Renal pelvis (tissue), 4 donors: ENCODE data around the gene HECTD4. TPM values are rescaled to one million over a fixed set of nuclear protein-coding genes. Genes with fewer than 3 reads are reported as not detected.
"Not testable (repeated sequence)": the region's sequence is repeated elsewhere in the genome, so short reads cannot be mapped to it uniquely, and the experiment has no call there.

ENCODE experiments used
- DNase-seq: peaks from one replicate; pipeline ENCODE4 v3.0.0-alpha.2; 2013
- polyA plus RNA-seq, 3 donors: library from polyadenylated mRNA; unstranded; fragments of 120-200 nt; gene quantifications; one replicate each; pipeline ENCODE4 v1.2.1, GENCODE V29; 2013; ENCODE audit not compliant: insufficient read length in 3 of 3

HECTD4 gene
- polyA plus RNA-seq, 3 donors = 39.4 to 66.7 (median 63.8) TPM

DNA sequence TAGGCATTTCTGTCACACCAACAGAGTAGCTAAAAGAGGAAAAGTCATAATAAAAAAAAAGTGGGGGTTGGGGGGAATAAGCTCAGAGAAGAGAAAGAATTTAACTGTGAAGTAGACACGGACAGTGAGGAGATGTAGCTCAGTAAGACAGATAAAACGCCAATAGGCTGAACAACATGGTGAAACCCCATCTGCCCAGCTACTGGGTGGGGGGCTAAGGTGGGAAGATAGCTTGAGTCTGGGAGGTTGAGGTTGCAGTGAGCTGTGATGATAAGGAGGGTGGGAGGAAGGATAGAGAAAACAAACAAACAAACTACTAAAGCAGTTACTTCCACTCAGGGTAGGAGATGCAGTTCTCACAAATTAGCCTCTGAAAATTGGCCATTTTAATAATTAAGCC, 25.0 kb downstream of the HECTD4 start:
- no peak for DNase-seq

DNA sequence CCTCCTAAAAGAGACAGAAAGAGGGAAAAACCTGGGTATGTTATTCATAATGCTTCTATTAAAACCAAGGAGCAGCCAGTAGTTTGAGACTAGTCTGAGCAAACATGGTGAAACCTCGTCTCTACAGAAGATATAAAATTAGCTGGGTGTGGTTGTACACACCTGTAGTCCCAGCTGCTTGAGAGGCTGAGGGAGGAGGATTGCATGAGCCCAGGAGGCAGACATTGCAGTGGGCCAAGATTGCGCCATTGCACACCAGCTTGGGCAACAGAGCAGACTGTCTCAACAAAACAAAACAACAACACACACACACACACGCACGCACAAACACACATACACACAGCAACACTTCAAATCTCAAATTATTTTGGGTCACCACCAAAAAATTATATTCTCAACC, 27.8 kb downstream of the HECTD4 start:
- no peak for DNase-seq

DNA sequence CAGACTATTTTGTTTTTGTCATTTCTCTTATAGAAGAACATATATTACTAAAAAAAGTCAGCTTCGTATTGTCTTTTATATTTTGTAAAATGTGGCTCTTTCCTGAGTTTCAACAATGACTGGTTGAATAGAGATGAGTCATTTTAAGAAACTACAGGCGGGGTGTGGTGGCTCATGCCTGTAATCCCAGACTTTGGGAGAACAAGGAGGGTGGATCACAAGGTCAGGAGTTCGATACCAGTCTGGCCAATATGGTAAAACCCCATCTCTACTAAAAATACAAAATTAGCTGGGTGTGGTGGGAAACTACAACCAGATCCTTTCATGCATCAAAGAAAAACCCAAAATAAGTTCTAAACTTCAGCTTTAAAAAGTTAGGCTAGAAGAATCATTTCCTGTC, 28.8 kb downstream of the HECTD4 start:
- DNase-seq = no peak

DNA sequence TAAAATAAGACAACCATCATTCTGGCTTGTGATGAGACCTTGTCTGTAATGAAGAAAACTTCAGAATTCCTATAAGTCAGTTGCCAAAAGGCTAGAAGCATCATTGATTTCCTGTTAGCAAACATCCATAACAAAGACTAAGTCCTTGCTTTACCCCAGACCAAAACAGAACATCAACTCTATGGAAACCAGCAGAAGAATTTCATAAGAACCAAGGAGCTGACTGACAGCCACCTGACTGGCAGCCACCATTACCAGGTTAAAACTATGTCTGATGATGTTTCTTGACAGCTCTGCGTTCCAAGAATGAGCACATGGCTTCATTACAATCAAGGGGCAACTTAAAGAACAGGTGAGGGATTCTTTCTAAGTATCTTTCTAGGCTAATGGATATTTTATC, 29.3 kb downstream of the HECTD4 start:
- DNase-seq = no peak

DNA sequence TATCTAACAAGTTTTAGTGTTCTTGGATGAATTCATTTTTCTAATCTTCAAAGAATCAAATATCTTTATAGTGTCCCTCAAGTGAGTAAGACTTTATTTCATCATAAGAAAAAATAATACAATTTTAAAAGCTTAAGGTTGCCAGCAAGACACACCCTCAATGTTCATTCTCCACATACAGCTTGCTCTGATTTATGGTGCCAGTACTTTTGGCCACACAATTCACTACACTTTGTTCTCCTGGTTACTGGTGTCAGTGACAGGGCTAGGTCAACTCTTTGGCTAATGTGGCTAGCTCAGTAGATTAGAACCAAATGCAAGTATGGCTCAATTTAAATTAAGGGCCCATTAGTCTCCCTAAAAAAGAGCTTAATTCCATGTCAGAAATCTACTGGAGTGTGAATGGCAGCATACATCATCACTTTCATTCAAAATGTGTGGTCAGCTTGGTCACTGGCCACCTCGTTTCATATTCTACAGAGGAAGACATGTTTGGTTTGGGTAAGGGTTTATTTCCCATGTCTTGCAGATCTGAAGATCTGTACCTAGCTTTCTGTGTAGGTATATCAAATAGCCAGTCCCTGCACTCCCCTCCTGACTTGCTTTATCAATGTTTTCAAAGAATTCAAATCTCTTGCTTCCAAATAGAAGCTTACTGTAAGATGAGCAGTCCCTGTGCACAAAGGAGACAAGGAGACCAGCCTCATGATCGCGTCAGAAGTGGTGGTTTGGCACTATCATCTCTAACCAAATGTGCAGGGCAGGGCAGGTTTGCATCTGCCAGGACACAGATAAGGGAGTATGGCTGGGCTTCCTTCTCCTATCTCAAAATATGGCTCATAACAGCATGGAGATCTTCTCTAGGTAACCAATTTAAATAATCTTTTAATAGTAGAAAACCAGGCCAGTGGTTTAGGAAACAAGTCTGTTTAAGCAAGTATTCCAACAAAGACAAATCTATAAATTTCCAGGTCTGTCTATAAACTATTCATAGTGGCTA, 31.3 kb downstream of the HECTD4 start:
- DNase-seq = no peak

DNA sequence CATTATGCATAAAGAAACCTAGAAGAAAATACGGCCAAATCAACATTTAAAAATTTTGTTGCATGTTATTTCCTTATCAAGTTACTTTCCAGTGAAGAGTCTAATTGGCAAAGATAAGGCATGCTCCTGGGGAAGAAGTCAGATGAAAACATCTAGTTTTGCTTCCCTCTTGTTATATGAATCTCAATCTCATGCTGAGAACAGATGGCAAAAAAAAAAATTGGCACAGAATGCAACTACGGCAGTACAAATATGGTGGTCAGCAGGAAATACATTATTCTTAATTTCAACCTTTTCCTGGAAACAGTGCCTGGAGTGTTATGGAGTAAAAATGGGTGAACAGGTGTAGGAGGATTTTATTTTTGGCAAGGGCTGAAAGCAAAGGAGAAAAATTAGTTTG, 32.8 kb downstream of the HECTD4 start:
- DNase-seq = no peak

DNA sequence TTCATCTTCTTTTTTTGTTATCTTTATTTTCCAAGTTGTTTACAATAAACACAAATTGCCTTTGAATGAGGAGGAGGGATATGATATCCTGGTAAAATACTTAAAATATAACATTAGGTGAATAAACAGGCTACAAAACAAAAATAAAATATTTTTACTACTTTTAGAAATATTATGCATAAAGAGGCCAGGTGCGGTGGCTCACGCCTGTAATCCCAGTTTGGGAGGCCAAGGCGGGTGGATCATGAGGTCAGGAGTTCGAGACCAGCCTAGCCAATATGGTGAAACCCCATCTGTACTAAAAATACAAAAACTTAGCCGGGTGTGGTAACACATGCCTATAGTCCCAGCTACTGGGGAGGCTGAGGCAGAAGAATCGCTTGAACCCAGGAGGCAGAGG, 33.3 kb downstream of the HECTD4 start:
- not testable (repeated sequence) for DNase-seq

DNA sequence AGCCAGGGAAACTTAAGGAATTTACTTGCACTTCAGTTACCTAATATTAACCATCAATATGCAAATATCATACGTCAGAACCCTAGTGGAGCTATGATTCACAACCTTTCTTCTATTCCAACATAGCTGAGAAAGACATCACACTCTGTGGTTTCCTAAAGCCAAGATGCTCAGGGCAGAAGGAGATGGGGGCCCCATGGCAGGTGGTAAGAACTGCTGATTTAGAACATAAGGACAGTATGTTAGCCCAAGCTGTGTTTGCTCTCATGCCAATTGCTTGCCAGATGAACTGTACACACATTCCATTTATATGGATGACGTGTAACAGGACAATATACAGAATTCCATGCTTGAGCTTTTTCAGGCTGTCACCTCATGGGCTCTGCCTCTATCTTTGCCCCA, 34.6 kb downstream of the HECTD4 start:
- DNase-seq = no peak

DNA sequence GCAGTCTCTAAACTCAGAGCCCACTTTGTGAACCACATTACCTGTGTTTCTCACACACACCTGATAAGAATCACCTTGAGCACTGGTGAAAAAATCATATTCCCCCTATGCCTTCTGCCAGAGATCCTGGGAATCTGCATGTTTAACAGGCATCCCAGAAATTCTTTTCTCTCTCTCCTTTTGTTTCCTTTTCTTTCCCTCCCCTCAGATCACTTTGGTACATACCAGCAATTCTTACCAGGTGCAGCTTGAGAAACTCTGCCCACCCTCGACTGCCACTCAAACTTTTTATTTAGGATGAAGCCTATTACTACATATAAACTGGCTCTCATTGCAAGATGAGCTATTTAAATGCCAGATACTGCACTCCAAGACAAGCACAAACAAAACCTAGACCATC, 36.0 kb downstream of the HECTD4 start:
- DNase-seq = no peak

DNA sequence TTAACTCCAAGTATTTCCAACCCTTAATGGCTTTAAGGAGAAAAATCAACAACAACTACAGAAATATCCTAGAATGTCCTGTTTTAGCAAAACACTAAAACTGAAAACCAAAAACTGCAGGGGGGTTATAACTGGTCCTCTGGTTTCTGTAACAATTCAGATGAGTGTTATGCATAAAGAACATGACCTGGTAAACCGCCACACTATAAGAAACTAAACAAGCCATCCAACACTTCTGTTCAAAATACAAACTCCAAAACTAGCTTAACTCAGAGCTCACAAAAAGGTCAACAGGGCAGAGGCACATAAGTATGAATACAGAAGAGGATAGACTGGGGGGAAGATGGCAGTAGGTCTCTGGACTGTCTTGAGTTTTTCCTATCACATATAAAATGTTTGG, 38.0 kb downstream of the HECTD4 start:
- no peak for DNase-seq

DNA sequence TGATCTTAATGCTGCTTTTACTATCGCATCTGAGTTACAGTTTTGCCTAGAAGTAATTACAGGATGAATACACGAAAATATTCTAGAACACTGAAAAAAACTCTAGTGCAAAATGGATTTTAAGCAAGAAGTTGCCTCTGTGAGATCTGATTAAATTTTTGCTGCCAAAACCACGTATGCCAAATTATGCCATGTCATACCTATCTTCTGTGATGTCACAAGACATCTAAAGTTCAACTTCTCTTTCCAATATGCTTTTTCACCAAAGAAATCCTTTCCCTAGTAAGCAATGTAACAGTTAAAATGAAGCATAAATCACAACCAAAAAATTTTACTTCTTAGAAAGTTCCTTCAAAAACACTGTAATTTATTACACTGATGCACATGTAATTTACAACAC, 39.6 kb downstream of the HECTD4 start:
- no peak for DNase-seq

DNA sequence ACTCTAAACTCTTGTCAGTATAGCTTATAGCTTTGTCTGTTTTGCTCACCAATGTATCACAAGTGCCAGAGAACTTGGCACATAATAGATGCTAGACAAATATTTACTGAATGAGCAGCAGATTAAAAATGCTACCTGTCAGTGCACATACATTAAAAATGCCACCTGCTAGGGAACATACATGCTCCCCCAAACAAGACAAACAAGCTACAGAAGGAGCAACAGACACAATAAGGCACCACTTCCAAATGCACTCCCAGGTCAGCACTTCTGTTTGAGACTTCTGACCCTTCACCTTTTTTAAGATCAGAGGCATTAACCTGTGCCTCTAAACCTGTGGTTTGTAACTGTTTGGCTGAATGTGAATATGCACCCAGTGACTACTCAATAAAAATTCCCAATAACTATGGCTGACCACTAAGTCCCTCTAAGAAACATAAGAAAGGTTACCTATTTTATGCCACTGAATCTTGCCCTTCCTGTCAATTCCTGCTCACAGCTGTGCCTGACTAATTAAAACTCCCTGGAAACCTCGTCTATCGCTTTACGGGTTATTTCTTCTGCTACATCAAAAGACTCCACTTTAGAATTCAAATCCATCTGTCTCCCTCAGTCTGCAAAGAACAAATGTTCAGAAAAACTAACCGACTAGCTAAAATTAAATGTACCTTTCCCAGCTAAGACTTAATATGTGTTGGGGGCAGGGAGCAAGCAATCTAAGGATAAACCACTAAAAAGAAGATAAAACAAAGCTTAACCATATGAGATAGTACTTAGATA, 41.0 kb downstream of the HECTD4 start:
- DNase-seq = no peak

DNA sequence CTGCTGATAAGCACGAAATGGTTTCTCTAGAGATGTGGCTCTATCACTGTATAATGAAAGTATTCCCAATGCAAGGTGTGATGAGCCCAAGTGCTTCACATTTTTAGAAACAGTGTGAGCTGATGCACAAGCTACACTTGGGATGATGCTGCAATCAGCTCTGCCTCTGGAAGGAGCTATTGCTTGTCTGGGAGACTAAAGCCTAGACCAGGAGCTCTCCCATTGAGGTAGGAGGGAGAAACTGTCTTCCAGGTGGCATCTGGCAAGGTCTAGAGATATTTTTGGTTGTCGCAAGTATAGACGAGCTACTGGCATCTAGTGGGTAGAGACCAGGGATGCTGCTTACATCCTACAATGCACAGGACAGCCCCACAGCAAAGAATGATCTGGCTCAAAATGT, 42.0 kb downstream of the HECTD4 start:
- DNase-seq = no peak

DNA sequence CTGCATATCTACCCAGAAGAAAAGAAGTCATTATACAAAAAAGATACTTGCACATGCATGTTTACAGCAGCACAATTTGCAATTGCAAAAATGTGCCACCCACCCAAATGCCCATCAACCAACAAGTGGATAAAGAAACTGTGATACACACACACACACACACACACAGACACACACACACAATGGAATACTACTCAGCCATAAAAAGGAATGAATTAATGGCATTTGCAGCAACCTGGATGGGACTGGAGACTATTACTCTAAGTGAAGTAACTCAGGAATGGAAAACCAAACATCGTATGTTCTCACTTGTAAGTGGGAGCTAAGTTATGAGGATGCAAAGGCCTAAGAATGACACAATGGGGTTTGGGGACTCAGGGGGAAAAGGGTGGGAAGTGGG, 47.2 kb downstream of the HECTD4 start:
- DNase-seq = not testable (repeated sequence)

DNA sequence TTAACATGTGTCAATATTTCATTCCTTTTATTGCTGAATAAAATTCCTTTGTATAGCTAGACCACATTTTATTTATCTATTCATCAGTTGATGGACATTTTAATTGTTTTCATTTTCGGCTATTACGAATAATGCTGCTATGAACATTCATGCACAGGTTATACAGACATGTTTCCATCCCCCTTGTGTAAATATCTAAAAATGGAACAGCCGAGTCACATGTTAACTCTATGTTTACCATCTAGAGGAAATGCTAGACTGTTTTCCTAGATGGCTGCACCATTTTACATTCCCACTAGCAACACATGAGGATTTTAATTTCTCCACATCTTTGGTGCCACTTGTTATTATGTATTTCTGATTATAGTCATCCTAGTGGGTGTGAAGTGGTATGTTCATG, 49.2 kb downstream of the HECTD4 start:
- no peak for DNase-seq

DNA sequence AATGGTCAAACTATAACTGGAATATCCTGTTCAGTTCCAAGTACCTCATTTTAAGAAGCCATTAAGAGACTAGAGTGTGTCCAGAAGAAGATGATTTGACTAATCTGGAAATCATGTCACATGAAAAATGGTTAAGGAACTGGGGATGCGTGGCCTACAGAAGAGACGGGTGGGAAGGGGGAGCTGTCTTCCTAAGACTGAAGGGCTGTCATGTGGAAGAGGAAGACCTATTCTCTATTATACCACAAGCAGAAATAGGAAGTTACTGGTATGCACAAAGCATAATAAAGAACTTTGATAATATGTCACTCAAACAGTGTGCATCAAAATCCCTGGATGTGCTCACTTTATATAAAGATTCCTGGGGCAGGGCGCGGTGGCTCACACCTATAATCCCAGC, 50.3 kb downstream of the HECTD4 start:
- DNase-seq = no peak

DNA sequence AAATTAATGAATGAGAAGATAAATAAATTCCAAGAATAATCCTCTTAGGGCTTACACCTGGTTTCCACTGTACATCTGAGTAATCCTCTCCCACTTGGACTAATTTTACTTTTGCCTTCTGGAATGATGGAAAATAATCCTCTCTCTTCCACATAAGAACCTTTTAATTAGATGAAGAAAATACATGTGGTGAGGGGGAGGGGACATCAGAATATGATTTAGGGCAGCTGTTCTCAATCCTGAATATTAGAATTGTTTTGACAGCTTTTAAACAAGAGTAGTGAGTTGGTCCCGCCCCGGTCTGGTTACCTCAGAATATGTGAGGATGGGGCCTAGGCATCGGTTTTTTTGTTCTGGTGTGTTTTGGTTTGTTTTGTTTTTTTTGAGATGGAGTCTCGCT, 51.5 kb downstream of the HECTD4 start:
- DNase-seq = no peak

DNA sequence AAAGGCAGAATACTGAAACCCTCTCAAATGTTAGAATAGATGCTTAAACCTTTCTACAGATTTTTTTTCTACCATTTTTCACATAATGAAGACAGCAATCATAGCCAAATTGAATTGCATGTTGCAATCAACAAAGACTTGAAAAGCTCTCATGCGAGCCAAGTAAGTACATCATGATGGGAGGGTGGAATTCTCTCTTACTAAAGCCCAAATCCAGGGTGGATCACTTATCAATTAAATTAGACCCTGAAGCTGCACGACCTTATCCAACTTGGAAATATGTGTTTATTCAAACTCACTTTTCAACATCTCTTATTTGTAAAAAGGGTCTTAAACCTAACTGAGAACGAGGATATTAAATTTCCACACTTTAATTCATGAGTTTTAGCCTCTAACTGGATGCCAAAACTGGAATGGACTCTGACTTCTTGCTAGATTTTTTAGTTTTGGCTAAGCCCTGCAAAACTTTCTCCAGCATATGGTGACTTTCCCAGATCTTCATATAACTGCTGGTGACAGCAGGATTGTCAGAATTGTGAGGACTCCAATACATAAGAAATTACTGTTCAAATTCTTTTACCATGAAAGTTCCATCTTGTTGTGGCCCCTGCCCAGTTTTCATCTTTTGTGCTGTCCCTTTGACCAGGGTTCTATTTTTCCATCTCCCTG, 53.6 kb downstream of the HECTD4 start:
- DNase-seq = no peak

DNA sequence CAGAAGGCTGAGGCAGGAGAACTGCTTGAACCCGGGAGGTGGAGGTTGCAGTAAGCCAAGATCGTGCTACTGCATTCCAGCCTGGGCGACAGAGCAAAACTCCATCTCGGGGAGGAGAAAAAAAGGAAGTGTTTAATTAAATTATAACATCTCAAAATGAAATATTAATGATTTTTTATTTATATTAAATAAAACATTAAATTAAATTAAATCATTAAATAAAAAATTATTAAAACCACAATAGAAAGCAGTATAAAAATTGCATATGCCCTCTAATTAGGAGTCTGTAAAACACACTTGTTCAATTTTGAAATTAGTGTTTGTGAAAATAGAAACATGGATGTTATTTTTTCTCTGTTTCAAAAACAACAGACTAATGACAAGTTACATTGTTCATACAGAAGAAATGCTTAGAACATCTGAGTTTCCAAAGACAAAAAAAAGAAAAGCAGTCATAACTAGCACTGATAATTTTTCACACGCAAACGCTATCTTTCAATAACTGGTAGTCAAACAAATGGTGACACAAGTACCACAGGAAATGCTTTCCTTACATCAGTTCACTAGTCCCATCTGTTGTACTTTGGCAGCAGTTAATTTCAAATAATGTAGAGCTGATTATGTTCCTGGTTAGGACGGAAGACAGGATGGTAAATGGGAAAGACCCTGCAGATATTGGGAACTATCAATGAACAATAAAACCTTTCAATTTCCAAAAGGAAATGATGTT, 54.9 kb downstream of the HECTD4 start:
- DNase-seq = no peak

DNA sequence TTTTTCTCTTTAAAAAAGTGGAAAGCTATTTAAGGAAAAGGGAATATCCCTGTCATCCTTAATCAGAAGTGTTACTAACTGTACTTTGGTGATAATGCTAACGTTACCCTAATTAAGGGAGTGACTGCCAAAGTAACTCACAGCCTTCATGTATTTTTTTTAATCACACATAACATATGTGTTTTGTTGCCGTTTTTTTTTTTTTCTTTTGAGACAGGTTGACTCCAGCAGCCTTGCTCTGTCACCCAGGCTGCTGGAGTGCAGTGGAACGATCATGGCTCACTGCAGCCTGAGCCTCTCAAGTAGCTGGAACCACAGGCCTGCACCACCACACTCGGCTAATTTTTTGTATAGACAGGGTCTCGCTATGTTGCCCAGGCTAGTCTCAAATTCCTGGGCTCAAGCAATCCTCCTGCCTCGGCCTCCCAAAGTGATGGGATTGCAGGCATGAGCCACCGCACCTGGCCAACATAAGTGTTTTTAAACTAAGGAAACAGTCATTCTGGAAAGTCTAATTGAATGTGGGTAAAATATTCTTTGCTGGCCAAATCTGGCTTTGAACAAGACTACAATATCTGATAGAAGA, 56.5 kb downstream of the HECTD4 start:
- no peak for DNase-seq

DNA sequence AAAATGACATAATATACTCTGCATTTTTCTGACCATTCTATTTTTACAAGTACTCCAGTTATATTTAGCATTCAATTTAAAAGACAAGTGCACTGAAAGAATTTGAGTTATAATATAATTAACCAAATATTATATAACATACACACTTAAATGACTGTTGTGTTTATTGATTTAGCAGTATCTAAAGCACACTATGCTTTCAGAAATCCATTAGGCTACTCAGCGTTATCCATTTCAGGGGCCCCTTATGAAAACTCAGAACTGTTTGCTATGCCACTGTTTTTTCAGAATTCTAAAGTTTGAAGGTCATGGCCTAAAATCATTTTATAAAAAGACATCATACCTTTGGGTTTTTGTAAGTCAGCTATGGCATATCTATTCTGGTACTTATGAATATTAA, 57.1 kb downstream of the HECTD4 start:
- no peak for DNase-seq
